GM21619 (cell line): Measurements from ENCODE around the gene XYLT1.

Experiments used
- ATAC-seq: cut with Tn5 transposase; IDR thresholded peaks from one replicate; pipeline ENCODE4 v1.9.1; 2021; ENCODE audit not compliant: unreplicated experiment

XYLT1 gene

DNA sequence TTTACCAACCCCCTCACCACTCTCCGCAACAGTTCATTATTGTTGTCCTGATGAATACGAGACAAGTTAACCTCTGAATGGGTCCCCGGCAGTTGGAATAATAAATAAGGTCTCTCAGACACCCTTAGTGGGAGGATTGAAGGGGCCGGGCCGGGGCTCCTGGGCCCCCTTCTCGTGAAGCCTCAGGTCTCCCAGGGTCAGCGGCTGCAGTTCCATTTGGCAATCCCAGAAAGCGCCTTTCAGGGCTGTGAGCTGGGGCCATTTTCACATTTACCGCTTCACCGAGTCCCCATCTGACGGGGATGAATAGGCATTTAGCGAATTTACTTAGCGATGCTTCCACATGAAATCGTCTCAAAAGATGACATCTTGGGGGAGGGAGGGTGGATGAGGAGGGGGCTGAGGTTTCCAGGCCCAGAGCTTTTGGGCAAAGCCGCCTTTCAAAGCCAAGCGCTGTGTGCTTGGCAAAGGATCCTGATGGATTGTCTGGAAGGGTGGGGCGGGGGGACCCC is 309.8 kb downstream of the XYLT1 start:
- ATAC-seq: no peak

DNA sequence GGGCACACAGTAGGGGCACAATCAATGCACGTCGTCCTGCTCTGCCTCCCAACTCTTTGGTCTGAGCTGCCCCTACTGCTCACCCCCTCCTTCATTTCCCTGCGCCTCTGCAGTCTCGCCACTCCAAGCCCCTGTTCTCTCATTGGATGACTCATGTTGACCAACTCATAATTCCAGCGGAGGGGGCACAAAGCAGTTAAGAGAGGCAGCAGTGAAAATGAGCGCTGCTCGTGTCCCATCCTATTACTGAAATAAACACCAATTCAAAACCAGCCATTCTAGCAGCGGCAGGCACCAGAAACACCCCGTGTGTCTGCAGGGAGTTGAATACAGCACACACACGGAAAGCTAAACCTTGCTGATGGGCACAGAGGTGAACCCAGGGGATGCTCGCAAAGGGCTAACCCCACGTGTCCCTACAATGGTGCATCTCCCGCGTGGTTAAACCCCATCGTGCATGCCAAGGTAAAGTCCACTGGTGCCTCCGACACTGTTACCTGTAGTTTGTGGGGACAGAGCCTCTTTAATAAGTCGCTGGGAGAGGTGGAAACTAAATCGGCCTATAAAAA is 310.4 kb downstream of the XYLT1 start:
- no peak for ATAC-seq

DNA sequence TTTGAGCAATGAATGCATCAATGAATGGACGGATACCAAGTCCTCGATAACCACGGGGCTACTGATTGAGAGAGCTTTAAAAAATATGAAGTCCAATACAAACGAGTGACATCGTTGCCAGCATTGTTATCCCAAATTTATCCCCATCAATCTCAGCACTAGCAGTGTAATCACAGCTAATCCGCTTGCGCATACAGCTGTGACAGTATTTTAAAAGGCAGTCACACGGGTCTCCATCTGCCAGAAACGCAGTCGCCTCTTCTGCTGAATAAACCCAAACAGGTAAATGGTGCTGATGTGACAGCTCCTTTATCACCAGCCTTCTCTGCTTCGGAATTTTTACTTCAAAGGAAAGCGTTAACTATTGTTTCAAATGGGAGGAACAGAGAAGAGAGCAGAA is 311.1 kb downstream of the XYLT1 start:
- no peak for ATAC-seq

DNA sequence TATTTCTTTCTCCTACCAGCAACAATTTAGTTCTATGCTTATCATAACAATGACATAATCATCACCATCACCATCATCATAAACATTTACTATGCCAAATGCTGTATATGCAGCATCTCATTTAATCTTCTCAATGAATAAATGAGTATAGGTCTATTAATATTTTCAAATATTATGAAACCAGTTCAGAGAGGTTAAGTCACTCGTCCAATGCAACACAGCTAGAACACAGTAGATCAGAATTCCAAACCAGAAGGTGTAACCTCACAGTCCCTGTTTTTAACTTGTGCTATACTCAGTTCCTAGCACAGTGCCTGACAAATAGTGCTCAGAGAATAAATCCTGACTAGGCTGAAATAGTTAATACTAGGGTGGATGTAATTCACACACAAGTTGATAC is 314.8 kb downstream of the XYLT1 start:
- no peak for ATAC-seq

DNA sequence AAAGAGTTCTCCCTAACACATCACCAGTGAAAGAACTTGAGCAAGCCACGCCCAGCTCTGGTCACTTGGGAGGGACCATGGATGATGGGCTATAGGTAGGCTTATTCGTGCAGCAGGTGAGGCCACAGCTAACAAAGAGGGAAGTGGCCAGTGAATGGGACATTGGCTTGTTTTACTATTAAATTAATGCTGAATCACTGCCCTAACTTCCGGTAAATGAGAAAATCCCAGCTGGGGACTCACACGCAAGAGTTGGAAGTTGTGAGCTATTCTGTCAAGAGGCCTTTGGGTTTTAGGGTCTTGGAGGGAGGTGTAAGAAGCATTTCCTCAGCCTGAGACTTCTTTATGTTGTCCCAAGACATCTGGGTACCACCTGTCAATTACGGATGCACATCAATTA is 315.3 kb downstream of the XYLT1 start:
- no peak for ATAC-seq

DNA sequence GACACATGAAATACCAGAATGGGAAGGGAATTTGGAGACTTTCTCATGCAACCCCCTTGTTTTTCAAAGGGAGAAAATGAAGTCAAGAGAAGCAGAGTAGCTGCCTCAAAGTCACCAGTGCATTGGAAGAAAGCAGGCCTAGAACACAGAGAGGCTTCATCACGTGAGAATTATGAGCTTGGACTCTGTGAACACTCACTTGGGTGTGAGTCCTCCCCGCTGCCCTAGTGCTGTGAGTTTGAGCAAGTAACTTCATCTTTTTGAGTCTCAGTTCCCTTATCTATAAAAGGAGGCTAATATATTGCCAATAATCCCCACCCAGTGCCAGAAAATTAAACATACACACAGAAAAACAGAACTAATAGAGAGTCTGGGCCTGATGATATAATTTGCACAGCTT is 315.8 kb downstream of the XYLT1 start:
- no peak for ATAC-seq

DNA sequence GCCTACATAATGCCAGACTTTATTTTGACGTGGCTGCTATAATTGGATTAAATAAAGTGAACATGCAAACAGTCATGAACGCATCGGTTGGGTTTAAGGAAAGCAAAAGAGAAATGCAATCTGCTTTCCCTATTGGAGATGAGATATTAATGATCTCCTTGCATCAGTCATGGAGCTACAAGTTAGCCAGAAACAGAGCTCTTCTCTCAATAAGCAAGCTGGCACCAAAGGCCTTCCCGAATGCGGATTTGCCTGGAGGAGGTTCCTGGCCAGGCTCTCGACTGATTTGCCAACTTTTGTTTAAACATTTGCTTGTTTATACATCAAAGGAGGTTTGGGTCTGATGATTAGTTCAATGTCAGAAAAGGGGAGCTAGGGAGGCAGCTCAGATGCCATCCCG is 318.4 kb downstream of the XYLT1 start:
- no peak for ATAC-seq

DNA sequence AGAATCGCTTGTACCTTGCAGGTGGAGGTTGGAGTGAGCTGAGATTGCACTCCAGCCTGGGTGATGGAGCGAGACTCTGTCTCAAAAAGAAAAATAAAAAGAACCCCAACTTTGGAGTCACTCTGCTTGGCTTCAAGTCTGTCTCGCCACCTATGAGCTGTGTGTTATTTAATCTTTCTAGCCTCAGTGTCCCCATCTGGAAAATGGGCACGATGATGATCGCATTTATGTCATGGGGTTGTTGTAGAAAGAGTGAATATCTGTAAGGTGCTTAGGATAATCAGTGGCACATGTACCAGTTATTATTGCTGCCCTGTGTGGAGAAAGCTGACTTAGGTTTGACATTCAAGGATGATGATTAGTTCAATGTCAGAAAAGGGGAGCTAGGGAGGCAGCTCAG is 319.4 kb downstream of the XYLT1 start:
- ATAC-seq: no peak

DNA sequence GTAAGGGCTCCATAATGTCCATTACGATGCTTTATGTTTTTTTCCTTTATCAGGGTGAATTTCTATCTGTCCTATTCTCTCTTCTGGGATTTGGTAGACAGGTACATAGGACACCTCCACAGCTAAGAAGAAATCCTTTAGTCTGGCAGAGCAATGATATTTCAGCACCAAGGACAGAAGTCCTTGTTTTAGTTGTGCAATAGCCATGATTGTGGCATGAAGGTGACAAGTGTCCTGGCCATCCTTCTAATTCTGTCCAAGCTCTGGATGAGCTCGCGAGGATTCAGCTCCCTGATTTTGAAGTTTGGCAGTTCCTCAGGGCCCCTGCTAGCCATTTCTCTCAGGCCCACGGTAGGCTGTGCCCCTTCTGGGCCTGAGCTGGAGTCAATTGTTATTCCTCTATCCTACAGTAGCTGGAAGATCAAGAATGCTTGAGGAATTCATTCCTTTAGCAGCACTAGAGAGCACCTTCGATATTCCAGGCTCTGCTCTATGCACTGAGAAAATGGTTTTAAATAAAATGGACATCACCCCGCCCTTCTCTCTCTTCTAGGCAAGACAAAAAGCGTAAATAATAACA is 320.8 kb downstream of the XYLT1 start:
- ATAC-seq: no peak

DNA sequence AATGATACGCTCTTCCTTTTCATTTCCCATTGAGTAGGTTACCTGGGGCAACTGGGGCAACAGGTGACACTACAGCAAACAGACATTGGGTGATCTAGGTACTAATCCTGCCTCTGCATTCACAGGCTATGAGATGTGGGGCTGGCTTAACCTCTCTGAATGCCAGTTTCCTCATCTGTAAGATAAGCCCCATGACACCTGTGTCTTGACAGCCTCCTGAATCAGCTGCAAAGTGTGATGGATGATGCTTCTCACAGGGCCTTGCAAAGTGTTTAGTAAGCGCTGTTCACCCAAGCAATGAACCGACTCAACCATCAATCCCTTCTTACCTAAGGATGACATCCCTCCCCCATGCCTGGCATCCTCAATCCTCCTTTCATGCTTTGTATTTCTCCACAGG is 322.8 kb downstream of the XYLT1 start:
- no peak for ATAC-seq

DNA sequence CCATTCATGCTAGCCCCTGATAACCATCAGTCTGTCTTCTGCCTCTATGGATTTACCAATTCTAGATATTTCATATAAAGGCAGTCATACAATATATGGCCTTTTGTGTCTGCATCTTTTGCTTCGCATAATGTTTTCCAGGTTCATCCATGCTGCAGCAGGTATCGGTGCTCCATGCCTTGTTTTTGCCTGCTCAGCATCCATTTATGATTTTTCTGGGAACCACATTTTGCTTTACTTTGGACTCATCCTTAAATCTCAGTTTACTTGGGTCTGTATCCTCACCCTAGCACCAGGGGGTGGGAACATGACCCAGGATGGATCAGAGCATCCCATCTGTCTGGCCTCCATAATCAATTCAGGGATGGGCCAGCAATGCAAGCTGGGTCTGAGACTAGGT is 325.7 kb downstream of the XYLT1 start:
- ATAC-seq: no peak

DNA sequence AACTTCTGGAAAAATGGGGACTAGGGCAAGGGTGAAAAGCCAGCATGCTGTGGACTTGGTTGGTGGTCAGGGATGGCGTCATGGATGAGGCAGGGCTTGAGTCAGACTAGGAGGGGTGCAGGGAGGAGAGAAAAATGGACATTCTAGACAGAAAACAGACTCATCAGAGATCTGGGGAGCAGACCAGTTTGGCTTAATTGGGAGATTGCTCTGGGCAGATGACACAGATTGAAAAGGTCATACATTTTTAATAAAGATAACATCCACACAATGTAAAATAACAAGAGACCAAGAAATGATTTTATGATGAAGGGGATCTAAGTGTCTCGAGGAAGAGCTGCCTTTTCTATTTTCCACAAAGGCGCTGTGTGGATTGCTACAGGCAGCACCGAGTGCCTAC is 326.3 kb downstream of the XYLT1 start:
- no peak for ATAC-seq

DNA sequence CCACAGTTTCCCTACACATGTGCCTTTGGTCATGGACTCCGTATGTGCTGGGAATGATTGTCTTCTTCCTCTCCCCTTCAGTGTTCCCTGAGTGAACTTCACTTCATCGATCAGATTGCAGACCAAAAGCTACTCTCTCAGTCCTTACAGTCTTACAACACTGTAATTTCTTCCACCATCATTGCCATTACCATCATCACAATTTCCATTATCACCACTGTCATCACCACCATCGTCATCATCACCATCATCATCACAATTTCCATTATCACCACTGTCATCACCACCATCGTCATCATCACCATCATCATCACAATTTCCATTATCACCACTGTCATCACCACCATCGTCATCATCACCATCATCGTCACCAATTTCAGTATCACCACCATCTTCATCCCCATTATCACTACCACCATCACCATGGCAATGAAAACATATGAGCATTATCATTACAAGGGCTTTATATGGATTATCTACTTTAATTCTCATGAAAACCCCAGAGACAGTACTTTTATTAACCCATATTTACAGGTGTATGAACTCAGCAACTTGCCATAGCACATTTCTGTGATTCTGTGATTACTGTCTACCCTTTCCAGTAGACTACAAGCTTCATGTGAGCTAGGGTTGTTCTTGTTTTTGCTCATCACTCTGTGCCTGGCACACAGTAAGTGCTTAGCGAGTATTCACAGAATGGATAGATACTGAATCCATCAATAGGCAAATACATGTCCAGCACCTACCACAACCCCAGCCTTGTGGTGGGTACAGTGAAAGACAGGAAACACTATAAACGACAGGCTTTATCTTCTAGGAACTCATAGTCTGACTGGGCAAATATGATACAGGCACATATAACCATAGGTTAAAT is 327.0 kb downstream of the XYLT1 start:
- ATAC-seq: no peak

DNA sequence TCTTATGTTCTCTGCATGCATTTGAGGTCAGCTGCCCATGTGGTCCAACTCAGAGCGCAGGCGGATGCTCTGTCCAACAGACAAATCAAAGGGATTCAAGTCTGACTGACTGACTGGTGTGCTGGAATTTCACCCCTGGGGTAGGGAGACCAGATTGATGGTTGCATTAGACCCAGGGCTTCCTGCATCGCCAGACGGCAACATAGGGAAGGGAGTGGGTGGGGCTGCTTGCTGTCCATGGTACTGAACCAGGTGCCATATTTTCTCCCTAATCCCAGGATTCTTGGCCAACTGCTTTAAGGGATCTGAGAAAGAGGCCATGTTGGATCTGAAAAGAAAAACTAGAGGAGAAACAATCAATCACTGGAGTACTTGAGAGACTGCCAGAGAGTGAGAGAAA is 332.0 kb downstream of the XYLT1 start:
- no peak for ATAC-seq

DNA sequence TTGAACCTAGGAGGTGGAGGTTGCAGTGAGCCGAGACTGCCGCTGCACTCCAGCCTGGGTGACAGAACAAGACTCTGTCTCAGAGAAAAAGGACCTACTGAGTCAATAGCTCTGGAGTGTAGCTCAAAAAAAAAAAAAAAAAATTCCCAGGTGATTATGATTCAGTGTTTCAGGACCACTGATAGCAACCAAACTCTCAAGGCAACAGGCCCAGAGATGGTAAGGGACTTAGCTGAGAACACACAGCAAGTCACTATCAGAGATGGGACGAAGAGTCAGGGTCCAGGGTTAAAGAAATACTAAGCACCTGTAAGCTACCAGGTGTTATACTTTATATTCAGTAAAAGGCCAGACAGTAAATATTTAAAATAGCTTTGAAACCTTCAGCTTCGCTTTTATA is 335.3 kb downstream of the XYLT1 start:
- ATAC-seq: no peak

DNA sequence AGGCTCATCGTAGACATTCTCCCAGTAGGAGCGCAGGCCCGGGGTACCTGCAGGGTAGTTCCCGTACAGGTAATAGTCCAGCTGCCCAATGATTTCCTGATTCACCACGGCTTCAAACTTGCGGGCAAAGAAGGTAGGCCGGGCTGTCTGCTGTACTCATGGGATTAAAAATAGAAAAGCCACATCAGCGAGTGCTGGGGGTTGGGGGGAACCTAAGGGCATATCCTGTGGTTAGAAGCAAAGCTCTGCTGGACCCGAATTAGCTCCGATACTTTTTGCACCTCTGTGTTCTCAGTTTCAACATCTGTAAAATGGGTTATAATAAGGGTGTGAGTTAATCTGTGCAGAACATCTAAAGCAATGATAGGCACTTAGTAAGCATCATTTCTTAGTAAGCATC is 336.2 kb downstream of the XYLT1 start:
- ATAC-seq: peak; percentile 91

DNA sequence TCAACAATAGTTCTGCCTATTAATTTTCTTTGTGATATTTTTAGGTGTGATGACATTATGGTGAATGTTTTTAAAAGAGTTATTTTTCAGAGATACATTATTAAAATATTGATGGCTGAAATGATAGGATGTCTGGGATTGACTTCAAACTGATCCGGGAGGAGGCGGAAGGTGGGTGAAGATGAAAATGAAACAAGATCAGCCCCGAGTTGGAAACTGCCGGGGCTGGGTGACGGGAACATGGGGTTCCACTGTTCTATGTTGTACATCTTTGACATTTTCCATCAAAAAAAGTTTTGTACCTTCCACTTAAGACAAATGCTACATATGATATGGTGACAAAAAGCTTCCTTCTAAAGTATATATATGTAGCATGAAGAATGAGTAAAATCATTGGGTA is 336.9 kb downstream of the XYLT1 start:
- ATAC-seq: no peak

DNA sequence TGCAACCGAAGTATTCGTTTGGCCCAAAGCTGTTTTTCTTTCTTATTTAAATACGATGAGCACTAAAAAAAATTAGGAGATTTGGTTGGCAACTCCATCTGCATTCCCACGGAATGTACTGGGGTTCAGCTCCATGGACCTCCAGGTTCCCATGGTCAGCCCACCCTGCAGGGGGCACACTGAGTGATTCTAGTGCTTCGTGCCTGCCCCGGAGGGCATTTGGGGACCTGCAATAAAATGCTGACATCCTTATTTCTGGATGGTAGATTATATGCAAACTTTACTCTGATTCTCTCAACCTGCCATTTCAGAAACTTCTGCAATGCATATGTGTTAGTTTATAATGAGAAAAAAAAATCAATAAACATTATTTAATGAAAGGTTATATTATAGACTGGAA is 339.4 kb downstream of the XYLT1 start:
- ATAC-seq: no peak

DNA sequence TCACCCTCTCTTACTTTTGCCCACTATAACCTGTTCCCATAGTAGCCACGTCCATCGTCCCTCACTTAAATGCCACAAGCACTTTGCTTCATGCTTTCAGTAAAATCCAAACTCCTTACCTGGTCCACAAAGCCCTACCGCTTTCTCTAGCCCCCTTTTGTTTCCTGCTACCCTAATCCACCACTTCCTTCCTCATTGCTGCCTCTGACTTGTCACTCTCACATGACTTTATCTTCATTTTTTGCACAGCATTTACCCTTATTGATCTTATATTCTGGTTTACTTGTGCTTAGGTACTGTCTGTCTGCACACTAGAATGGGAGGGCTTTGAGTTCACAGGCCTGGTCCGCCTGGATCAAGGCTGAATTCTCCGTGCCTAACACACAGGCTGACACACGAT is 340.0 kb downstream of the XYLT1 start:
- ATAC-seq: no peak

DNA sequence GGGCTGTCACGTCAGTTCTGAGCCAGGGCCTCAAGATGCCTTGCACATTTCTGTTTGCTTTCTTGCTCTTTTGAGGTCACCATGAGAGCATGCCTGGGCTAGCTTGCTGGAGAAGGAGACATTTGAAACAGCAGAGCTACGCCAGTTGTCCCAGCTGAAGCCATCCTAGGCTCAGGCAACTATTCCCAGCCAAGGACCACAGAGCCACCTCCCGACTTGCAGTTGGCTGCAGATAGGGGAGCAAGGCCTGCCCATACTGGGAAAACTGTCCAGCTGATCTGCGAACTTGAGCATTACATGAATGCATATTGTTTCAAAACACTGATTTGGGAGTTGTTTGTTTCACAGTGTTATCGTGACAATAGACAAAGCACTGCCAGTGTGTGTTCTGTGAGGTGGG is 340.8 kb downstream of the XYLT1 start:
- no peak for ATAC-seq

DNA sequence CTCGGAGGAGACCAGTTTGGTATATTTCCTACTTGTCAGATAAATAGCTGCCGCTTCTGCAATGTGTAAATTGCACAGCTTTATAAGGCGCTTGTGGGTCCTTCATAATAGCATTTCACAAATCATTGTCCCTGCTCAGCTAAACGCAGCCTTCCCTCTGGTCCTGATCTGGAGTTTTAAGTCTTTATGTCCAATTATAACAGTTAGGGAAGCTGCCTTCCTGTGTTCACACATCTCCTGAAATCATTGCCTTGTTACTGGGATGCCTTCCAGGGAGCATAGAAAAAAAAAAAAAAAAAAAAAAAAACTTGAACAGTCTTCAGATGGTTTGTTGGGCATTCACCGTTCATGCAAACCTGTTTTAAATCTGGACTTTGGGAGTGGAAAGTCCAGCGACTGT is 342.0 kb downstream of the XYLT1 start:
- no peak for ATAC-seq

DNA sequence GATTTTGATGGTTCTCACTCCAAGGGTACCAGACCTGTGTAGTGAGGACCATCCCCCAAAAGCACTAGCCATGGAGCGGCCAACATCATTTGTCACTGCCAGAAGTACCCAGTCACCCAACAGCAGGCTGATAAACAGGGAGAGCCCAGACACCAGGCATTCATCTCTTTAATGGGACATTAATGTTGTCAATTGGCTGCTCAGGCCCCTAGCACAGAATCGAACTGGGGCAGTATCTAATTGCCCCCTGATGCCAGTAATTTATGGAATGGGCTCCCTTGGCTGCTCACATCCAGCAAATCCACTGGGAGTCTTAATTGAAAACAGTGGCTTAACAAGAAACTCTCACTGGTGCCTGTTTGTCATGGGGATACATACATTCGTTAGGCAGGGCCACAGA is 344.6 kb downstream of the XYLT1 start:
- ATAC-seq: no peak
